GM12865 (cell line): Measurements from ENCODE around the gene ELF3.
"Not testable (repeated sequence)": the region's sequence is repeated elsewhere in the genome, so short reads cannot be mapped to it uniquely, and the experiment has no call there.

Source experiments
- DNase-seq: peaks from one replicate; pipeline ENCODE4 v3.0.0; 2010; ENCODE audit warnings: low read depth
- H3K4me3 ChIP-seq: 2 replicates; pipeline ENCODE4 v1.5.1; 2011; ENCODE audit warnings: mild to moderate bottlenecking, low read depth, low read length, control low read depth
- CTCF ChIP-seq: IDR thresholded peaks from 2 replicates; pipeline ENCODE4 v1.5.1; 2011; ENCODE audit warnings: low read length, control low read depth, low read depth, inconsistent platforms; ENCODE audit not compliant: insufficient read depth; ENCODE audit errors: missing control alignments

The ELF3 gene

GRCh38 chr1:202018468-202019234, 8.3 kb downstream of the ELF3 start:
- H3K4me3 ChIP-seq, result no peak overlapping the region
- TF ChIP-seq CTCF, result no peak
- DNase-seq, result no peak

GRCh38 chr1:202019235-202019558, 8.8 kb downstream of the ELF3 start:
- DNase-seq, H3K4me3 ChIP-seq: not testable (repeated sequence)

- no peak for TF ChIP-seq CTCF
- H3K4me3 ChIP-seq, result no peak overlapping the region
- no peak for DNase-seq
Measured at GRCh38 chr1:202023001-202023433, 12.6 kb downstream of the ELF3 start.

- H3K4me3 ChIP-seq, result no peak overlapping the region
- TF ChIP-seq CTCF, result no peak
- no peak for DNase-seq
Measured at GRCh38 chr1:202029171-202029665, 18.8 kb downstream of the ELF3 start.

GRCh38 chr1:202029727-202030126, 19.3 kb downstream of the ELF3 start:
- TF ChIP-seq CTCF, result no peak
- no peak for DNase-seq
- H3K4me3 ChIP-seq, result no peak overlapping the region

GRCh38 chr1:202031796-202032195, 21.4 kb downstream of the ELF3 start:
- no peak for TF ChIP-seq CTCF
- DNase-seq, result no peak
- H3K4me3 ChIP-seq, result no peak overlapping the region

GRCh38 chr1:202034149-202034682, 23.8 kb downstream of the ELF3 start:
- TF ChIP-seq CTCF, result no peak
- no peak overlapping the region for H3K4me3 ChIP-seq
- no peak for DNase-seq
